IPS-18c (cell line): ENCODE results near the gene FBXO31.
"Not testable (repeated sequence)": the region's sequence is repeated elsewhere in the genome, so short reads cannot be mapped to it uniquely, and the experiment has no call there.

Experiments used
- H3K4me3 ChIP-seq: 2 replicates; pipeline ENCODE4 v1.7.0; 2013; ENCODE audit warnings: low read depth, mild to moderate bottlenecking, low read length, moderate library complexity; ENCODE audit not compliant: insufficient read depth
- H3K9me3 ChIP-seq: one replicate; pipeline ENCODE4 v1.6.1; 2013; ENCODE audit warnings: mild to moderate bottlenecking, low read length, moderate library complexity; ENCODE audit not compliant: control insufficient read depth, insufficient read depth

Gene FBXO31

DNA sequence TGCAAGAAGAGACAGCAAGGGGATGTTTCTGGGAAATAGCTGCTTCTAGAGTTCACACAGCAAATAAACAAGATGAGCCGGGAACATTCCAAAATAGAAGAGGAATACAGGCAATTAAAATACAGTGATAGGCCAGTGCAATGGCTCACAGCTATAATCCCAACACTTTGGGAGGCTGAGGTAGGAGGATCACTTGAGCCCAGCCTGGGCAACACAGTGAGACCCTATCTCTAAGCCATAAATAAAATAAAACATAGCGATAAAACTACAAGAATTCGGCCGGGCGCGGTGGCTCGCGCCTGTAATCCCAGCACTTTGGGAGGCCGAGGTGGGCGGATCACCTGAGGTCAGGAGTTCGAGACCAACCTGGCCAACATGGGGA lies 43.9 kb downstream of the FBXO31 start:
- H3K4me3 ChIP-seq, H3K9me3 ChIP-seq: not testable (repeated sequence)

DNA sequence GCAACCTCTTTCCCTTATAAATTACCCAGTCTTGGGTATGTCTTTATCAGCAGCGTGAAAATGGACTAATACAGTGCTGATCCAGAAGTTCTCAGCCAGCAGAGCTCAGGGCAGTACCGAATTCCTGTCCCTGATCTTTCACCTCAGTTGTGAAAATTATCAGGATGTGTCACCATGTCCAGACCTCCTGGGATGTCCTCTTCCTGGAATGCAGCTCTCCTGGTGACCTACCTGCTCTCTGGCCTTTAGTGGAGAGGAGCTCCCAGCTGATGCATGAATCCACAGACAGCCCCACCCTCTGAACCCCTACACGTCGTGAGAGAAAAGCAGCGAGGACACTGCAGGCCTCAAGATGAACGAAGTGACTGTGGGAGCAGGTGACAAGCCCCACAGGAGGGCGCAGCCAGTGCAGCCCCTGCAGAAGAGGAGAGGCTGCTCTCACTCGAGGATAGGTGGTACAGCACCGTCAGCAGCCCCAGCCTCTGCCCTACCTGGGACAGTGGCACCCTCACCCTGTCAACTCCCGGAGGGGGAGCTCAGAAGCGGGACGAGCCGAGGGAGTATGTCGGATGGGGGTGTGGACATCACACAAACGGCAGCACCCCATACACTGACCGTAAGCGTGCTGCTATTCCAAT lies 44.4 kb downstream of the FBXO31 start:
- H3K9me3 ChIP-seq = no peaks in the 10 kb centered on the region
- H3K4me3 ChIP-seq = no peak overlapping the region

DNA sequence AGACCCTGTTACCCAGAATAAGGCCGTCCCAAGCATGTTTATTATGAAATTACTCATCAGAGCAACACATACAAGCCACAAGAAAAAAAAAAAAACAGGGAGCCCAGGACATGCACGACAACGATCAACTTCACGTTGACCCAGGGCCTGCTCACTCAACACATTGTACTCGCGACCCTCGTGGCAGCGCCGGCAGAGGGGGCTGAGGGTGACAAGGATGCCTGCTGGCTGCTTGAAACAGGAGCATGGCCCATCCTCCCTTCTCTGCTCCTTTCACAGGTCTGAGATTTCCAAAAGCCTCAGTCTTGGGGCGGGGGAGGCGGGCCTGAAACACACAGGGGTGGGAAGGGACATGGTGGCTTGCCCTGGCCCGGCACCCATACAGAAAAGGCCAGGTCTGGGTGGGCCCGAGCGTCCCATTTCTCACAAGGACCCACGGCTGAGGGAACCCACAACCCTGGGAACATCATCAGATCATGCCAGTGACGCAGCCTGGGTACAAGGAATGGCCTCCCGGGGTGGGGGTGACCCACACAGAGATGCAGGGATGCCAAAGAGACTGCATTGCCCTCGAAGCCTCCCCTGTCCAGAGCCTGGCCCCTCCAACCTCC lies 45.3 kb downstream of the FBXO31 start:
- H3K4me3 ChIP-seq = no peak overlapping the region
- H3K9me3 ChIP-seq = no peaks in the 10 kb centered on the region

DNA sequence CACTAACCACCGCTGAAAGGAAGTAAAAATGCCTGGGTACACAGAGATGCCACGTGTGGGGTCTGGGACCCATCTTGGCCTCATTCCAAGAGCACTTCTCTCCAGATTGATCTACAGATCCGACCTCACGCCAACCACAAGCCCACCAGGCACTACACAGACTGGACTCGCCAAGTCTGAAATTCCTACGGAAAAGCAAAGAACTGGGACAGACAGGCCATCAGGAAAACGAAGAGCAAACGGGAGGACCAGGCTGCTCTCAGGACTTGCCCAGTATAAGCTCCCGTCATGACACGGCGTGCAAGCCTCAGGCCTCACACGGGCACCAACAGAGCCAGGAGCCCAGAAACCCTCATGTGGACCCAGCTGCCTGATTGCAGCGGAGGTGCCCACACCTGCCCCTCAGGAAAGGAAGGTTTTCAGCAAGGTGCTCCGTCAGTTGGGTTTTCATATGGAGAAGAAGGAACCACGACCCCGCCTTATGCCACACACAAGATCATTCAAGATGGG lies 46.3 kb downstream of the FBXO31 start:
- H3K9me3 ChIP-seq = no peaks in the 10 kb centered on the region
- no peak overlapping the region for H3K4me3 ChIP-seq

GRCh38 chr16:87336434-87337240 lies 46.9 kb downstream of the FBXO31 start:
- H3K4me3 ChIP-seq = no peak overlapping the region
- no peaks in the 10 kb centered on the region for H3K9me3 ChIP-seq

GRCh38 chr16:87335625-87336433 lies 47.7 kb downstream of the FBXO31 start:
- Histone ChIP-seq H3K4me3 (no peak overlapping the region), H3K9me3 (no peaks in the 10 kb centered on the region)

DNA sequence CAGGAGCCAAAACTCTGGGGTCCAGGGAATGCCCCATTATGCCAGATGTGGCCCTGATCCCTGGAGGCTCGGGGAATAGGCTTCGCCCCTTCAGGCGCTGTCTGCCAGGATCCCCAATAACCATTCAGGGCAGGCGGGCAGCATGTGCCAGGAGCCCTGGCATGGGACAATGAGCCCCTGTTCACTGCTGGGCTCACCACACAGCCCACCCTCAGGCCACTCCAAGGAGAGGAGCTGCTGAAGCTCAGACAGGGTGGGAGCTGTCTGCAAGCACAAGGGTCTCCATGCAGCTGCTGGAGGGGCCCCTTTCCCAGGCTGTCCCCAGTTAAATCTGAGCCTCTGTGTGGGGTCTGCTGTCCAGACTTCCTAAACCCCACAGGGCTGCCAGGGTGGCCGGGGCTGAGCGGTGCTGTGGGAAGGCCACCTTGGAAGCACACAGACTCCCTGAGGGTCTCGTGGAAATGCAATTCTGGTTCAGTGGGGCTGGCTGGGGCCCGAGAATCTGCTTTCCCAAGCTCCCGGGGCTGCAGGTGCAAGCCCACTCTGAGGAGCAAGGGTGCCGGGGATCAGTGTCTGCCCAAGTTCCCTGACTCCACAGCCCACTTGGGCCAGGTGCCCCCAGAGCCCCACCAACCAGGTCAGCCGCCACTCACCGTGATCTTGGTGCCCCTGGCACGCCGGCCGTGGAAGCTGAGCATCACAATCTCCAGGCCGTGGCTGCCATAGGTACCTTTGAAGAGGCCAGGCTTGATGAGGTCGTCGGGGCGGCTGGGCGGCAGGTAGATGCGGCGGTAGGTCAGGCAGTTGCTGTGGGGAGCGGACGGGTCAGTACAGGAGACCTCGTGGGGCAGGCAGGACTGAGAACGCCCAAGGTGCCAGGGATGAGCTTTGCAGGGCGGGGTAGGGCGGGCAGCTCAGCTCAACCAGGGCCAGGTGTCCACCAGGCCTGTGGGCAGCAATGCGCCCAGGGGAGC lies 48.6 kb downstream of the FBXO31 start:
- no peaks in the 10 kb centered on the region for H3K9me3 ChIP-seq
- no peak overlapping the region for H3K4me3 ChIP-seq

GRCh38 chr16:87333581-87334331 lies 49.8 kb downstream of the FBXO31 start:
- Histone ChIP-seq H3K9me3 (no peaks in the 10 kb centered on the region), H3K4me3 (no peak overlapping the region)

GRCh38 chr16:87333101-87333500 lies 50.5 kb downstream of the FBXO31 start:
- Histone ChIP-seq H3K9me3 (no peaks in the 10 kb centered on the region), H3K4me3 (no peak overlapping the region)

DNA sequence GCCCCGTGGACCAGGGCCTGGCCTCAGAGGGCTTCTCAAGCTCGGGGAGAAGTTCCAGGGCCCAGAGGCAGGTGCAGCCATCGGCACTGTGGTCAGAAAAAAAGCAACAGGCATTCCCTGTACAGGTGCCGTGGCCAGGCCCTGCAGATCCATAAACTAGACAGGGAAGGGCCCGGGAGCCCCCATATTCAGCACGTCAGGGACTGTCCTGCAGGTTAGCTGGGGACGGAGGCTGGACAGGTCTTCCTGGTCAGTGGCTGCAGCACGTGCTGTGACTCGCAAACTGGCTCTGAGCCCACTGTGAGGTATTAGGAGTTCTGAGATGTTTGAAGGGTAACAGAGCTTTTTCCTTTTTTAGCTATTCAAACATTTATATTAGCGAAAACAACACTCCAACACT lies 51.4 kb downstream of the FBXO31 start:
- no peak overlapping the region for H3K4me3 ChIP-seq

GRCh38 chr16:87331241-87331801 lies 52.3 kb downstream of the FBXO31 start:
- Histone ChIP-seq H3K9me3 (no peaks in the 10 kb centered on the region), H3K4me3 (no peak overlapping the region)

More for the DNA sequence above, 51.4 kb downstream of the FBXO31 start:
- H3K9me3 ChIP-seq = no peaks in the 10 kb centered on the region

- no peaks in the 10 kb centered on the region for H3K9me3 ChIP-seq
- no peak overlapping the region for H3K4me3 ChIP-seq
Measured at GRCh38 chr16:87330646-87331045, 52.9 kb downstream of the FBXO31 start.

DNA sequence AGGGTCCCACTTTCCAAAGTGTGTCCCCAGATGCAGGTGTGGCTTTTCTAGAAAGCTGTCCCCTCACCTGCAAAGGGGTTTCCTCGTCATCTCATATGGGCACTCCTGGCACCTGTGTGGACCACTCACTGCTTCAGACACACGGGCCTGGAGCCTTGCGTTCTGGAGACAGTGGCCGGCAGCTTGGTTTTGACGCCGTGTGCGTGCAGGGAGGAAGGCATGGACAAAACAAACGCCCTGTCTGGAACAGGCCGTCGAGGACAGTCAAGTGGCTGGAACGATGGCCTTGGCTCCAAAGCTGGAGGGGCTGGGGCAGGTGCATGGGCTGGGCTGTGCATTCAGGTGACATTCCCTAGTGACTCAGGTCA lies 53.3 kb downstream of the FBXO31 start:
- H3K4me3 ChIP-seq = no peak overlapping the region
- H3K9me3 ChIP-seq = no peaks in the 10 kb centered on the region

GRCh38 chr16:87329436-87330256 lies 53.9 kb downstream of the FBXO31 start:
- Histone ChIP-seq H3K9me3 (no peaks in the 10 kb centered on the region), H3K4me3 (no peak overlapping the region)

DNA sequence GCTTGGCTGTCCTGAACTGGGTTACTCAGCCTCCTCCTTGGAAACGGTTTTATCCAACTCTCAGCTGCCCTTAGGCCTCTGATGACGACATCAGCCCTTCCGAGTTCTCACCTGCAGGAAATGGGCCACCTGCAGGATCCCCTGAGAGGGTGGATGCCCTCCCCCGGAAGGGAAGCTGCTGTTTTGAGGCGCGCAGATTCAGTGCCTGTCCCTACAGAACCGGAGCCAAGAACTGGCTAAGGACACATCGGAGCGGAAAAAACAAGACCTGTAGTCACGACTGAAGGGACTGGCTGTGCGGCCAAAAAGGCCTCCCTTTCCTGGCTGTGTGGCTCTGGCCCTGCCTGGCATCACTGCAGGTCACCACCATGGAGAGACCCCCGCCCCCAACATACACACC lies 54.7 kb downstream of the FBXO31 start:
- no peak overlapping the region for H3K4me3 ChIP-seq
- no peaks in the 10 kb centered on the region for H3K9me3 ChIP-seq
